Measurements from ENCODE around the gene SUMO2.
"Not testable (repeated sequence)": the region's sequence is repeated elsewhere in the genome, so short reads cannot be mapped to it uniquely, and the experiment has no call there.

Gene SUMO2

DNA sequence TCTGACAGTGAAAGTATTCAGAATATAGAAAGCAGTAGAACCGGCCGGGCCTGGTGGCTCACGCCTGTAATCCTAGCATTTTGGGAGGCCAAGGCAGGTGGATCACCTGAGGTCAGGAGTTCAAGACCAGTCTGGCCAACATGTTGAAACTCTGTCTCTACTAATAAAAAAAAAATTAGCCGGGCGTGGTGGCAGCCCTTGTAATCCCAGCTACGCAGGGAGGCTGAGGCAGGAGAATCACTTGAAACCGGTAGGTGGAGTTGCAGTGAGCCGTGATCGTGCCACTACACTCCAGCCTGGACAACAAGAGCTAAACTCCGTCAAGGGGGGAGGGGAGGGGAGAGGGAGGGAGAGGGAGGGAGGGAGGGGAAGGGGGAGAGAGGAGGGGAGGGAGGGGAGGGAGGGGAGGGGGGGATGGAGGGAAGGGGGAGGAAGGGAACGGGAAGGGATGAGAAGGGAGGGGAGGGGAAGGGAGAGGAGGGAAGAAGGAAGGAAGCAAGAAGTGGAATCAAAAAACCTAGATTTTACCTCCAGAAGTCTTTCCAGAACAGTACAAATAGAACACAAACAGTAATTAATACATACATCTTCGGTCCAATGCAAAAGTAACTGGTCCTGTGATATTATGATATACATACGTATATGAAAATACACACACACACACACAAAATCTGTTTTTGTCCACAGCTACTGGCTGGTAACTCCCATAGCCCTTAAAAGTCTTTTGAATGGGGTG lies 40.4 kb downstream of the SUMO2 start:
- no peak for DNase-seq

DNA sequence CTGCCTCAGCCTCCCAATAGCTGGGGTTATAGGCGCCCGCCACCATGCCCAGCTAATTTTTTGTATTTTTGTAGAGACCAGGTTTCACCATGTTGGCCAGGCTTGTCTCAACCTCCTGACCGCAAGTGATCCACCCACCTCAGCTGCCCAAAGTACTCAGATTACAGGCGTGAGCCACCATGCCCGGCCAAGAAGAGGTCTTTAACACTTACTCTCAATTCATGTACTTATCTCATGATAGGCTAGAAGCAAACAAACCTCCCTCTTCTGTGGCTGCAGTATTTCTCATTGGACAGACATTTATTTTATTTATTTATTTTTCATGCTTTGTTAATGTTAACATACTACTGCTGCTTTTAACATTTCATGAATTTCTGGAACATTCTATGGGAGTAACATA lies 44.2 kb downstream of the SUMO2 start:
- no peak for DNase-seq

DNA sequence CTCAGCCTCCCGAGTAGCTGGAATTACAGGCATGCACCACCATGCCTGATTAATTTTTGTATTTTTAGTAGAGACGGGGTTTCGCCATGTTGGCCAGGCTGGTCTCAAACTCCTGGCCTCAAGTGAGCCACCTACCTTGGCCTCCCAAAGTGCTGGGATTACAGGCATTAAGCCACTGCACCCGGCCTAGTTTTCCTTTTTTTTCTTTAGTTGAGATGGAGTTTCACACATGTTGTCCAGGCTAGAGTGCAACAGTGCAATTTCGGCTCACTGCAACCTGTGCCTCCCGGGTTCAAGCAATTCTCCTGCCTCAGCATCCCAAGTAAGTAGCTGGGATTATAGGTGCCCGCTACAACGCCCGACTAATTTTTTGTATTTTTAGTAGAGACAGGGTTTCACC lies 45.0 kb downstream of the SUMO2 start:
- not testable (repeated sequence) for DNase-seq

DNA sequence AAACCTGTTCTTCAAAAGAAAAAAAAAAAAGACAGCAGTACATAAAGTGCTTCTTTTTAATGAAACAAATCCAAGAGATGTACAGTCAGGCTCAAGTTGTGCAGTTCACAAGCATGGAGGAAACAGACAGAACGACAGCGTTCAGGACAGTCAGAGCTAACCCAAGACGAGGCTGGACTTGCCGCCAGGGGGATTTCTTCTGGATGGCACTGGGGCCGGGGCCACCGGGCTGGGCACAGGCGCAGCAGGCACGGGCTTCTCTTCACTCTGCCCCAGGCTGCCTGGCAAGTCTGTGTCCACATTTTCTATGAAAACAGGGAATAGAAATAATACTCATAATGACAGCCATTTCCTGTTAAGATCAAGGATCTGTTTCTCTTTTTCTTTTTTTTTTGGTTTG lies 46.8 kb downstream of the SUMO2 start:
- DNase-seq: no peak

DNA sequence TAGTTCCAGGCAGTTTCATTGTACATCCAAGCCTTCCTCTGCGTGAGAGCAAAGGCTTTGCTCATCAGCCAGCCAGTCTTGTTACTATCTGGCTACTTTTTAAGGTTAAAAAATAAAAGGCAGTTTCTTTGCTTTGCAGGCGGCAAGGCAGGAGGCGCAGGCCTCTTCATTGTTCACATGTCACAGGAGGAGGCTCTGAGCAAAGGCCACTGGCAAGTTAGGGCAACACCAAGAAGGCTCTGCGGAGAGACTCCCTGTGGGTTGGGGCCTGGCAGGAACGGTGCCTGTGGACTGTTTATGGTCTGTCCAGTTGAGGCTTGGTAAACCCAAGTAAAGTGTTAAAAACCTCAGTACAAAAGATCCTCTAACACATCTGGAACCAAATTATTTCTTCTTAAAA lies 47.3 kb downstream of the SUMO2 start:
- DNase-seq: no peak

DNA sequence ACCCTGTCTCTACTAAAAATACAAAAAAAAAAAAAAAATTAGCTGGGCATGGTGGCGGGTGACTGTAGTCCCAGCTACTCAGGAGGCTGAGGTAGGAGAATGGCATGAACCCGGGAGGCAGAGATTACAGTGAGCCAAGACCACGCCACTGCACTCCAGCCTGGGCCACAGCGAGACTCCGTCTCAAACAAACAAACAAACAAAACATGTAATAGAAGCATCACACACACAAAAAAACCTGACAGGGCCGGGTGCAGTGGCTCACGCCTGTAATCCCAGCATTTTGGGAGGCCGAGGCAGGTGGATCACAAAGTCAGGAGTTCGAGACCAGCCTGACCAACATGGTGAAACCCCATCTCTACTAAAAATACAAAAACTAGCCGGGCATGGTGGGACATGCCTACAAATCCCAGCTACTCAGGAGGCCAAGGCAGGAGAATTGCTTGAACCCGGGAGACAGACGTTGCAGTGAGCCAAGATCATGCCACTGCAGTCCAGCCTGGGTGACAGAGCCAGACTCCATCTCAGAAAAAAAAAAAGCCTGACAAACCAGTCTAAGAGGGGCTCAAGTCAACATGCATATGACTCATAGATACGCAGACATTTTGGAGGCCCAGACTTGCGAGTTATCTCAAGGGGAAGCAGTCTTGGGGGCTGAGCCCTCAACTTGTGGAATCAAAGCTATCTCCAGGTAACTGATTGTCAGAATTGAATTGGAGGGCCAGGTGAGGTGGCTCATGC lies 49.0 kb downstream of the SUMO2 start:
- not testable (repeated sequence) for DNase-seq

DNA sequence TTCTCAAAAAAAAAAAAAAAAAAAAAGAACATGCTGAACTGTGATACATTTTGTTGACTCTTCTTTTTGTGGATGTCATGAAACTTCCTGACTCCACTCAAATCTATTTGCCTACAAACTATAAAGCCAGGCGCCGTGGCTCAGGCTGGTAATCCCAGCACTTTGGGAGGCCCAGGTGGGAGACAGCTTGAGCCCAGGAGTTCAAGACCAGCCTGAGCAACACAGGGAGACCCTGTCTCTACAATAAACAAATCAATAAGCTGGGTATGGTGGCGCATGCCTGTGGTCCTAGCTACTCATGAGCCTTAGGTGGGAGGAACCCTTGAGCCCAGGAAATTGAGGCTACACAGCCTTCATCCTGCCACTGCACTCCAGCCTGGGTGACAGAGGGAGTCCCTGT lies 49.8 kb downstream of the SUMO2 start:
- no peak for DNase-seq

DNA sequence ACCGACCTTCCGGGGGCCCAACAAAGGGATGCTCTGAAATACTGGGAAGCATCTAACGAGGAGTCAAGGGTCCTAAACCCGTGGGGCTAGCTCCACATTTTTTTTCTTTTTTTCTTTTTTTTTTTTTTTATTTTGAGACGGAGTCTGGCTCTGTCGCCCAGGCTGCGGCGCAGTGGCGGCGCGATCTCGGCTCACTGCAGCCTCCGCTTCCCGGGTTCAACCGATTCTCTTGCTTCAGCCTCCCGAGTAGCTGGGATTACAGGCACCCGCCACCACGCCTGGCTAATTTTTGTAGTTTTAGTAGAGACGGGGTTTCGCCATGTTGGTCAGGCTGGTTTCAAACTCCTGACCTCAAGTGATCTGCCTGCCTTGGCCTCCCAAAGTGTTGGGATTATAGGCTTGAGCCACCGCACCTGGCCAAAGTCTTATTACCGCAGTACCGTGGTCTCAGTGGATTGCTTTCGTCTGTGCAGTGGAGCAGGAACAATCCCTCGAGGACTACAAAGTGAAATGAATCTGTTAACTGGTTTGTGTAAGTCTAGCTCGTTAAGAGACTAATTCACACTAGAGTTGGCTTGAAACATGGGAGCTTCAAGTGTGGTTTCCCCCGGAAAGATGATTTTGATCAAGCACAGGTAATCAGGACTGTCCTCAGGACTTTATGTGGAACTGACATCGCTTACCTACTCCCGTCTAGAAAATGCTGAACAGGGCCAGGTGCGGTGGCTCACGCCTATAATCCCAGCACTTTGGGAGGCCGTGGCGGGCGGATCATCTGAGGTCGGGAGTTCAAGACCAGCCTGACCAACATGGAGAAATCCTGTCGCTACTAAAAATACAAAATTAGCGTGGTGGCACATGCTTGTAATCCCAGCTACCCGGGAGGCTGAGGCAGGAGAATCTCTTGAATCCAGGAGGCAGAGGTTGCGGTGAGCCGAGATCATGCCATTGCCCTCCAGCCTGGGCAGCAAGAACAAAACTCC lies 50.5 kb downstream of the SUMO2 start:
- not testable (repeated sequence) for DNase-seq

DNA sequence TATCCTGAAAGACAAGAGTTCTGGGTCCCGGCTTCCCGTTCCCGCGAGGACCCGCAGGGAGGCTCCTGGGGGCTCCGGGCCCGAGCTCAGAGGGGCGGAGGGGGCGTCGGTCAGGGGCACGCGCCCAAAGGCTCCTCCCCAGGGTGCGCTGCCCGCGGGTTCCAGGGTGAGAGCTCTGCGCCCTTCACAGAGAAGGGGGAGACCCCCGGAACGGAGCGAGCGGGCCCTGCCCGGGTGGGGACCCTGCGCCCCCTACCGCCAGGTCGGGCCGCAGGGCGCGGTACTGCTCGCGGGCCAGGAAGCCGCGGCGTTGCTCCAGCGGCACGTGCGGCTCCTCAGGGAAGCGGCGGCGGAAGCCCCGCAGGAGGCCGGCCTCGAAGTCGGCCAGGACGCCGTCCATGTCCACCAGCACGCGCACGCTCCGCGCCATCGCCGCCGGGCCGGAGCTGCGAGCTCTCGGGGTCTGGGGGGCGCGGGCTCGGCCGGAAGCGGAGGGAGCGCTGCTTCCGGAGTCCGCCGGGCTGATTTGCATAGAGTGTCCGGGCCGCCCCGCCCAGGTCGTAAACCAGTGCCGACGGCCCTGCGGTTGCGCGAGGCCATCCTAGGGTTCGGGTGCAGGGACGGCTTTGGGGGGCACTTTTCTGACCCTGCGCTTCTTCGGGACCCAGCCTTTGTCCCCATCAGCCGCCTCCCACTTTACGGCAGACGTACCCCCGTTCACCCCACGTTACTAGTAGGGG lies 51.3 kb downstream of the SUMO2 start, which contains the start of gene NT5C:
TSS of gene NT5C (minus strand) at position 465 of the 740 bp plus-strand sequence. CDS start at position 430, 35 bp downstream.
- DNase-seq: peak; percentile 62 to 66

DNA sequence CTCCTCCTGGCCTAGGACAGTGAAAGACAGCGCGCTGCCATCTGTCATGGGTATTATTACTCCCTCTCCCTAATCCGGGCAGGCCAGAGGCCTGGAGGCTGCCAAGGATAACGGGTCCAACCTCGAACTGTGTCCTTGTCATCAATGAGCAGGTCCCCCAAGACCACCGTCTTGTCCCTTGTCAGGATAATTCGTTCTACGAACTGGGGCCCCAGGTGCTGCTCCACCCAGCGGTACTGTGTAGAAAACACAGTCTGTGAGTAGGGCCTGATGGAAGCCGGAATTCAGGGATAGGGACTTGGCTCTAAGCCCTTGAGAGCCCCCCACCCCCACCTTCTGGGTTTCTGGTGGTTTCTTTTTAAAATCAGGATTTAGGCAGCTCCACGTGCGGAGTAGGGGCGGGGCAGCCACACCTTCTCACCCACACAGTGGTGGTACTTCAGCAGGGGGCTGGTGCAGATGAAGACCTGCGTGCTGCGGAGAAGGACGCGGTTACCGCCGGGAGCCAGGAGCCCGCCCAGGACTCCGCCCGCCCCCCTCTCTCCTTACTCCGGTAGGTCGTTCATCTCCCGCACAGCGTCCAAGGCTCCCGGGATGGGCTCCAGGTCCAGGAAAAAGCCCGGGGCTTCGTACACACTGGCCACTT lies 52.0 kb downstream of the SUMO2 start:
- no peak for DNase-seq

DNA sequence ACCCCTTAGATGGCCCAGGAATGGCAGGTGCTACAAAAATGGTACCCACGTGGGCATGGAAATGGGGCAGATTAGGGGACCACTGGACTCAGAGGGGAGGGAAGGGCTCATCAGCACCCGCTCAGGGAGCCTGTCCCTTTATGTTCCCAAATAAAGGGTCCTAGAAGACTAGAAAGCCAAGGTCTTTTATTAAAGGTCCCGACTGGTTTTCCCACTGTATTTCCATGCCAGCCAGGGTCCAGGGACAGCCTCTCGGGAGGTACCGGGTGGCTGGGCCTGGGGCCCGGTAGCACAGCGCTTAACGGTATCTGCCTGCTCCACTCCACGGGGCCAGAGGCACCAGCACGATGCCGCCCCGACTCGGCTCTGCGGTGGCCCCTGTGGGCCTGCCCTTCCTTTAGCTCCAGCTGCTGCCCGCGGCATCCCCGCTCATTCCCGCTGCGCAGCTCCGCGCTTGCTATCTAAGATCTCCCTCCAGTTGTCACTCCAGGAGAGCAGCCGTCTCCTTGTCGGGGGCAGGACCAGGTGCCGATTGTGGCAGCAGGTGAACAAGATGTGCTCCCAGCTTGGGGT lies 52.6 kb downstream of the SUMO2 start:
- no peak for DNase-seq

DNA sequence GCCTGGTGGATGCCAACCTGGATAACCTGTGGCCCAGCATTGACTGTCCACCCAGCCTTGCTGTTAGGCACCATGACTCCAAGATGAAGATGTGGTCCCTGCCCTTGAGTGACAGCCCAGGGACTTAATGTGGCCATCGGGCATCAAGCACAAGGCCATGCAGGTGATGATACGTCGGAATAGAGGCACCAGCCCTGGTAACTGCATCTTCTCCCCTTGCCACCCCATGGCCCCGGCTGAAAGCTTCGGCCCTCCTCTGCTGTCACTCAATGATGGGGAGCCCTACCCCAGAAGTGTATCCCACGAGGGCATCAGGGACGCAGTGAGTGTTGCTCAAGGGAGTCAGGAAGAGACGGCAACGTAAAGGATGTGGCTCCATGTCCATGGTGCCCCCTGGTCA lies 53.2 kb downstream of the SUMO2 start:
- DNase-seq: no peak

DNA sequence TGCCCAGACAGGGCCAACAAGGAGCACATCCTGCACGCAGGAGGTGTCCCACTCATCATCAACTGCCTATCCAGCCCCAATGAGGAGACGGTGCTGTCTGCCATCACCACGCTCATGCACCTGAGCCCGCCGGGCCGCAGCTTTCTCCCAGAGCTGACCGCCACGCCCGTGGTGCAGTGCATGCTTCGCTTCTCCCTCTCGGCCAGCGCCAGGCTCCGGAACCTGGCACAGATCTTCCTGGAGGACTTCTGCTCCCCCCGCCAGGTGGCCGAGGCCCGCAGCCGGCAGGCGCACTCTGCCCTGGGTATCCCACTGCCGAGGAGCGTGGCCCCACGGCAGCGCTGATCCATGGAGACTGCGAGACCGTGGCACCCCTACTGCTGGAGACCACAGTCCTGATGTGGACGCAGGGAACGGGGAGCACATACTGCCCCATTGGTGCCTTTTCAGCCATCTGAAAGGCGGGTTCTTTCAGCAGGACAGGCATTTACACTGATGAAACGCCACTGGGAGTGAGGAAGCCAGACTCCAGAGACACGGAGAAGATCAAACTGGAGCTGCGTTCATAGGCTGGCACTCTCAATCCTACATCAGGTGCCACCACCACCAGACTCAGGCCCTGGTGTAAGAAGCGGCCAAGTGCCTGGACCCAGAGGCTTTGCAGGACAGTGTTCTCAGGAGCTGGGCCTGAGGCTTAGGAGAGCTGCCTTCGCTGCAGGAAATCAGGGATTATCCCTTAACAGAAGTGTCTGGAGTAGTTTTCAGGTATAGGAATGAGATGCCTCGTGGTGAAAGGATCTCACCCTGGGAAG lies 53.9 kb downstream of the SUMO2 start:
- no peak for DNase-seq

DNA sequence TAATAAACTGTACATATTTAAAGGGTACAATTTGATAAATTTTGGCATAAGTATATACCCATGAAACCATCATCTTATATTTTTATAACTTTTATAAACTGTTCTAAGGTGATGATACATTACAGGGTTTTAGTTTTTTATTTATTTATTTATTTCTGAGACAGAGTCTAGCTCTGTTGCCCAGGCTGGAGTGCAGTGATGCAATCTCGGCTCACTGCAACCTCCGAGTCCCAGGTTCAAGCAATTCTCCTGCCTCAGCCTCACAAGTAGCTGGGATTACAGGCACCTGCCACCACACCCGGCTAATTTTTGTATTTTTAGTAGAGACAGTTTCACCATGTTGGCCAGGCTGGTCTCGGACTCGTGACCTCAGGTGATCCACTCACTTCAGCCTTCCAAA lies 54.8 kb downstream of the SUMO2 start:
- DNase-seq: not testable (repeated sequence)

DNA sequence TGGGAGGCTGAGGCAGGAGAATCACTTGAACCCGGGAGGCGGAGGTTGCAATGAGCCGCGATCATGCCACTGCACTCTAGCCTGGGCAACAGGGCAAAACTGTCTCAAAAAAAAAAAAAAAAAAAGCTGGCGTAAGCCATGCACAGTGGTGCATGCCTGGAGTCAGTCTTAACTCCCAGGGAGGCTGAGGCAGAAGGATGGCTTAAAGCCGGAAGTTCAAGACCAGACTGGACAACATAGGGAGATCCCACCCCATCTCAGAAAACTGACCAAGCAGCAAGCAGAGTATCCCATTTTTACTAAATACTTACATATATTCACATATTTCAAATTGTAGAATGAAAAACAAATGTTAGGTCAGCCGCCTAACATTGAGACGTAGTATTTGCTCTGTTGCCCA lies 55.8 kb downstream of the SUMO2 start:
- DNase-seq: no peak

DNA sequence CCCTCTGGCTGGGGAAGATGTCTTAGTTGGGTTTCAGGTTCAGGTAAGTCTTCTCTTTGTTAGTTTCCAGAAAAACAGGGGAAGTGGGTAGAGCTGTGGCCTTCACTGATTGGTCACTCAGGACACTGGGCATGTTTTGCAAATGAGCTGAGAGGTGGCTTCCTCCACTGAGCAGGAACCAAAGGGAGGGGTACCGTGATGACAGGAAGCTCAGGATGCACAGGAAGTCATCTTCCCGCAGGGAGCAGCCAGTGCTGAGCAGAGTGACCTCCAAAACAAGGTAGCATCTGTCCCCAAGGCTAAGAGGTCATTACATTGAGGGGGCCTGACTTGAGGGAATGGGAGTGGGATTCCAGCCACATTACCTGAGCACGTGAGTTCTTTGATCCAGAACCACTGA lies 56.8 kb downstream of the SUMO2 start:
- DNase-seq: no peak

DNA sequence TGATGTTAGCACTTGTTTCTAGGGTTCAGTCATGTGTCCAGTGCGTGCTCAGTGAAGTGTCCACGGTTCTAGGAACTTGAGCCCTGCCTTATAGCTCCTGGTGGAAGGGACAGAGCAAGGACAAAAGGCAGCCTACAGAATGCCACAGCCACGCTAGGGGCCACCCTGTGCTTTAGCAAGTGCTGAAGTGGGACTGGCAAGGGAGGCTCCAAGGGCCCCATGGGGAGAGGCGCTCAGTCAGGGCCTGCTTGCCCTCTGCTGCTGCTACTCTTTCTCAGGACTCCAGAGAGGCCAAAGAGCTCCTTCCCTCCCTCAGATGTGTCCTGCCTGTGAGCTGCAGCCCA lies 58.0 kb downstream of the SUMO2 start:
- DNase-seq: no peak

DNA sequence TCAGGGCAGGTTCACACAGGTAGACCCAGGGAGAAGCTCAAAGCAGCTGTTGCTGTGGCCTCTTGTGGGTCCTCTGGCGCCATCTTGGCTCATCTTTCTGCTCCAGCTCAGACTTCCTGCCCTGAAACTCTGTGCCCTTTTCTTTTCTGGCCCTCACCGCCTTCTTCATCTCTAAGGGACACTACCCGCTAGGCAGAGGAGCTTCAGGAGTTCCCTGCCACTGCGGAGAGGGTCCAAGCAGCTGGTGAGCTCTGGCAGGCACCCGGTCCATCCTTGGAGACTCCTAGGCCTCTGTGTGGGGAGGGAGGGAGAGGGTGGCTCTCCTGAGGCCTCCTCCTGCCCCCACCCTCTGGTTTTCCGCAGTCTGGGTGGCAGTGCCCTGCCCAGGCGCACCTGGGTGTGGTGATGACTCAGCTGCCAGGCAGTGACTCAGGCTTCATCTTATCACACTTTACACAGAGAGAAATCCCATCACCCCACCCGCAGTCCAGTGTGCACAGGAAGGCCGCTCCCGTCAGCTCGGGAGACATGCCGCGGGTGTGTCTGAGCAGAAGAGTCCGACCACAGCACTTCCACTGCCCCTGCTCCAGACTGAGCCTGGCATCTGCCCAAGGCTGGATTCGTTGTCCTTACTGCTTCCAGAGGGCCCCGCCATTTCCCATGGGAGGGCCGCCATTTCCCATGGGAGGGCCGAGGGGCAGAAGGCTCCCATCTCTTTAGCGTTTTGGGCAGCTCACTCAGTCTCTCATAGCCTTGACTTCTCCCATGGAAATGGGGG lies 58.5 kb downstream of the SUMO2 start:
- DNase-seq: no peak

DNA sequence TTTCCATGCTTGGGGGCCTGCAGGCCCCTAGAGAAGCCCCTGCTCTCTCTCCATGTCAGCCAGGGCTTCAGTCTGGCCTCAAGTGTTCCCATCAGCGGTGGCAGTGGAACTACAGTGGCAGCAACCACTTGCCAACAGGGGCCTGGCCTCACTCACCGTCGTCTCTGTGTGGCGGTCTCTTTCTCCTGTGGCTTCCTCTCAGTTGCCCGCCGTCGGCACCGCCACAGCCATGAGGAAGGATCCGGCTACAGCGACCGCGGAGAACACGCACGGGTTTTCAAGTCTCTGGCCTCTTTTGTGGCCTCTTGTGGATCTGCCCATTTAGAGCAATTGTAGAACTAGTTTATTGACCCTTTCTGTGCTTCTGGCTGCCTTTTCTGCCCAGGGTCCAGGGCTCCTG lies 64.5 kb downstream of the SUMO2 start:
- no peak for DNase-seq

DNA sequence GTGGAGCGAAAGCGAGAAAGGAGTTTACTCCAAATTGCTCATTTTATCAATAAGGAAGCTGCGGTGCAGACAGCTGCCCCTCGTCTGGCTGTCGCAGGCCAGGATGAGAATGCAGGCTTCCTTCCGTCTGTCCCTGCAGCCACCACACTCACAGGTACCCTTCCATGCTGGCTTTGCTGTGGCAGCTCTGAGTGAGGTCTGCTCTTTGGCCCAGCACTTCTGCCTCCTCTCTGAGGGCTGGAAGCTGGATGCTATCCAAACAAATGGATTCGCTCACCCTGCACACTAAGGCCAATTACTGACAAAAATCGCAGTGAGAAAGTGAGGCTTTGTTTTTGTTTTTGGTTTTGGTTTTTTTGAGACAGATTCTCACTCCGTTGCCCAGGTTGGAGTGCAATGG lies 66.0 kb downstream of the SUMO2 start:
- no peak for DNase-seq

Measured in NCI-H187 (cell line).